Stimulated activated naive CD8-positive, alpha-beta T cell treated with anti-CD3 and anti-CD28 coated beads, Interleukin-15, amount 100 ng/mL, for 72 hours (primary cell): Measurements from ENCODE around the gene DIPK1C.

Experiments used
- ATAC-seq: fragments of 150-1000 bp; cut with Tn5 transposase; 2 replicates; pipeline ENCODE4 v1.10.0; 2021; ENCODE audit warnings: mild to moderate bottlenecking, moderate library complexity
- DNase-seq, 2 donors: peaks; one replicate each; pipeline ENCODE4 v3.0.0; 2021 to 2022
- H3K27ac Mint-ChIP-seq, 2 donors: one replicate each; pipeline ENCODE4 v1.8.0; 2022; ENCODE audit warnings: mild to moderate bottlenecking in 2 of 2, mixed read lengths in 2 of 2, moderate library complexity in 2 of 2
- H3K27me3 Mint-ChIP-seq: one replicate; pipeline ENCODE4 v1.8.0; 2022; ENCODE audit warnings: mixed read lengths
- H3K4me1 Mint-ChIP-seq: one replicate; pipeline ENCODE4 v1.8.0; 2022; ENCODE audit warnings: mild to moderate bottlenecking, mixed read lengths
- H3K4me3 Mint-ChIP-seq, 2 donors: one replicate each; pipeline ENCODE4 v1.8.0; 2022; ENCODE audit warnings: mild to moderate bottlenecking in 2 of 2, mixed read lengths in 2 of 2, moderate library complexity in 1 of 2
- H3K9me3 Mint-ChIP-seq, 2 donors: one replicate each; pipeline ENCODE4 v1.8.0; 2022; ENCODE audit warnings: mixed read lengths in 2 of 2

DIPK1C gene

DNA sequence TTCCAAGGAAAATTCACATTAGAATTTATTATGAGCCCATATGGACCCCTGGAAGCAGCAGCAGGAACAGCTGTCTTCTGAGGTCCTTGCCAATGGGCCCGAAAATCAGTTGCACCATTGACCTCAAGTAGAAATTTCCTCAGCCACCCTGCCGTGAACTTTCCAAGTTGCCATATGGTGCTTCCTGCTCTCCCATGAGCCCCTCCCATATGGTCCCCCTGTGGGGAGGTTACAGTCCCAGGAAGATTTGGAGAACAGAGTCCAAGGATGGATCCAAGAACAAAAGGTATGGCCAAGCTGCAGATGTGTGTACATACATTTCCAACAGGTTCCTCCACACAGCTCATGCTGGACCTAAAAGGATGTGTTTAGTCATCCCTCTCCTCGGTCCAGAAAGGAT is 34.6 kb downstream of the DIPK1C start:
- Mint-ChIP-seq H3K9me3 (peaks cover 0 to 5% of the 10 kb centered on the region in 2 donors), H3K27me3 (no peaks in the 10 kb centered on the region), H3K4me3 (no peak overlapping the region), H3K4me1 (no peaks in the 10 kb centered on the region), H3K27ac (no peak overlapping the region)
- ATAC-seq, result no peak
- no peak for DNase-seq

DNA sequence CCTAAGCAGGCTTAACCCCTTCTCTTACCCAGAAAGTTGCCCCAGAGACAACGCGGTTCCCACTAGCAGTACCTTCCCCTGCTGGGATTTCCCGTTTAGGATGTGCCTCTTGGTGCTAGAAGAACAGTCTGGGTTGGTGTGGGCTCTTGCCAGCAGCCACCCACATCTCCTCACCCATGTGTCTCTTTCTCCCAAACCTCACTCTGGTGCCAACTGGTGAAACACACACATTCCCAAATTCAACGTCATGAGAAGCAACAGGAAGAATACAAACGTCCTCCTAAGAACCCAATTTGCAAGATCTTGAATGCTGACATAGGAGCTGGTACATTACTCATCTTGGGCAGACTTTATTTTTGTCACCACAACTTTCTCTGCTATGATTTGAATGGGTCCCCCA is 36.2 kb downstream of the DIPK1C start:
- ATAC-seq, result no peak
- no peak for DNase-seq
- H3K9me3 Mint-ChIP-seq, result peaks cover 0 to 5% of the 10 kb centered on the region in 2 donors
- no peak overlapping the region for H3K27ac Mint-ChIP-seq
- no peak overlapping the region for H3K4me3 Mint-ChIP-seq
- no peaks in the 10 kb centered on the region for H3K4me1 Mint-ChIP-seq
- no peaks in the 10 kb centered on the region for H3K27me3 Mint-ChIP-seq

DNA sequence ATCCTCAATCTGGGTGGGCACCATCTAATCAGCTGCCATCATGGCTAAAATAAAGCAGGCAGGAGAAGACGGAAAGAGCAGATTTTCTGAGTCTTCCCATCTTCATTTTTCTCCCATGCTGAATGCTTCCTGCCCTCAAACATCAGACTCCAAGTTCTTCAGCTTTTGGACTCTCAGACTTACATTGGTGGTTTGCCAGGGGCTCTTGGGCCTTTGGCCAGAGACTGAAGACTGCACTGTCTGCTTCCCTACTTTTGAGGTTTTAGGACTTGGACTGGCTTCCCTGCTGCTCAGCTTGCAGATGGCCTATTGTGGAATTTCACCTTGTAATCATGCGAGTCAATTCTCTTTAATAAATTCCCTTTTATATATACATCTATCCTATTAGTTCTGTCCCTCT is 36.6 kb downstream of the DIPK1C start:
- no peak overlapping the region for H3K4me3 Mint-ChIP-seq
- no peak overlapping the region for H3K27ac Mint-ChIP-seq
- no peaks in the 10 kb centered on the region for H3K4me1 Mint-ChIP-seq
- peaks cover 0 to 5% of the 10 kb centered on the region in 2 donors for H3K9me3 Mint-ChIP-seq
- H3K27me3 Mint-ChIP-seq, result no peaks in the 10 kb centered on the region
- no peak for DNase-seq
- no peak for ATAC-seq

DNA sequence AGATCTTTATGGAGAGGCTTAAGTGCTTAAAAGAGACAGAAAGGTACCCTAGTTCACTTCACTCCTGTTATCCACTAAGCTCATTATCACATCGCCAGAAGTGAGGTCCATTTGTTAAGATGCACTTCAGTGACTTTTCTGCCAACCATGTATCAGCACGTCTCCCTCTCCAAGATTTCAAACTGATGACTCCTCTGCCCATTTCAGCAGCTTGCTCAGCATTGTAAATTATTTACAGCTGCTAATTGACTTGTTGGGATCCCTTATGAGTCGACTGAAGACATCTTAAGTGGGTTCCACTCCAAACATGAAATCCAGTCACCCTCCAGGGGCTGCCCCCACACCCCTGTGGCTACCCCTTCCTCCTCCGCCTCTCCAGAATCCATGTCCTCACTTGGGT is 37.3 kb downstream of the DIPK1C start:
- H3K9me3 Mint-ChIP-seq, result peaks cover 0 to 5% of the 10 kb centered on the region in 2 donors
- no peak for DNase-seq
- ATAC-seq, result no peak
- H3K4me1 Mint-ChIP-seq, result no peaks in the 10 kb centered on the region
- H3K27ac Mint-ChIP-seq, result no peak overlapping the region
- H3K4me3 Mint-ChIP-seq, result no peak overlapping the region
- no peaks in the 10 kb centered on the region for H3K27me3 Mint-ChIP-seq

DNA sequence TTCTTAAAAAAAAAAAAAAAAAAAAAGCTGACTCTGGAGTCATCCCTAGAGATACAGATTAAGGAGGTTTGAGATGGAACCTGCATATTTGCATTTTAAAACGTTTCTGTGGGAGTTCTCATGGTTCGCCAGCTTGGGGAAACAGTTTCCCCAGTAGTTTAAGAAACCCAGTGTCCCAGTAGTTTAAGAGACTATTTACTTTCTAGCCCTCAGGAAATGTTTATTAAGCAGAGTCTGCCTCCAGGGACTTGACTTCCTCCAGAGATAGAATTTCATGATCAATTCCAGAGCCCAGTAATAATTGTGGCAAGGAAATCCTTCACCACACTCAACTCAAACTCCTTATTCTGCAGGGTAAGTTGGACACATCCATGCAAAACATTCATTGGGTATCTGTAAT is 39.1 kb downstream of the DIPK1C start:
- DNase-seq (no peak), ATAC-seq (no peak)
- Mint-ChIP-seq H3K4me1 (no peaks in the 10 kb centered on the region), H3K27me3 (no peaks in the 10 kb centered on the region), H3K9me3 (peaks cover 0 to 5% of the 10 kb centered on the region in 2 donors), H3K4me3 (no peak overlapping the region), H3K27ac (no peak overlapping the region)

DNA sequence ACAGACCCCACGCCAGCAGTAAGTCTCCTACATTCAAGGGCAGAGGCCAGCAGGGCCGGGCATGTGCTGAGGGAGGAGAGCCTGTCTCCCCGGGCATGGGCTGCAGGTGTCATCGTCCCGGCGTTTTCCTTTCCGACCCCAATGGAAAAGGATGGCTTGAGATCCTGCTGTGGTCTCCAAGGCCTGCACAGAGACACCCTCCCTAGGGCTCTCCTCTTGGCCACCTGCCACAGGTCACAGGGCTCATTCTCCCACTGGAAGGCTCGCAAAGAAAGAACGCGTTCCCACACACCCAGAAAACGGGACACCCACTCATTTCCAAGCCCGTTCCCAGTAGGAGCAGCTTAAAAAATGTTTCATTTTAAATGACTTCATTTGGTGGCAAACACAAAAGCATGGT is 41.0 kb downstream of the DIPK1C start:
- Mint-ChIP-seq H3K27ac (no peak overlapping the region), H3K4me1 (peaks cover 6% of the 10 kb centered on the region), H3K4me3 (no peak overlapping the region), H3K27me3 (no peaks in the 10 kb centered on the region), H3K9me3 (peaks cover 0 to 5% of the 10 kb centered on the region in 2 donors)
- no peak for DNase-seq
- ATAC-seq, result no peak

DNA sequence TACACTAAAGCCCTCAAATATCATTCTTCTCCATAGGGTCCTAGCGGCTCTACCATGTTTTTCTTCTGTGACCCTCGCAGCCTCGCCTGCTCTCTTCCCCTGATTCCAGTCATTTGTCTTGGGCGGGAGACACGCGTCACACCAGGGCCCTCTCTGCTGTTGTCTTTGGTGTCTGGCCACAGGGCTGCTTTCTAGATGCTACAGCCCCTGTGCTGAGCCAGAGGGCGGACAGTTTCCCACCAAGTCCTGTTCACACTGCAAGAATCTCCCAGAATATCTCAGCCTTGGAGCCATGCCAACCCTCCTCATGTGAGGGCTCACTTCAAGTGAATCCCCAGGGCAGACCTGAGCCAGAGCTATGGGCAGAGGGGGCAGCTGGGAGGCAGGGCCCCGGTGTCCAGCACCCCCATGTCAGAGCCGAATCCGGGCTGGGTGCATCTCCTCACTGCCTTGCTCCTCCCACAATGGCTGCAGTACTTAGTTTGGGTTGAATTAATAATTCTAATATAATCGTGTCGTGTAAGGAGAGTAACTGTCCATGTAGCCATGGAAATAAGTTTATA is 42.1 kb downstream of the DIPK1C start:
- DNase-seq (no peak), ATAC-seq (no peak)
- Mint-ChIP-seq H3K27me3 (no peaks in the 10 kb centered on the region), H3K4me1 (peaks cover 14% of the 10 kb centered on the region), H3K4me3 (no peak overlapping the region), H3K27ac (peak overlapping the region in 1 of 2 donors; percentile 51), H3K9me3 (peaks cover 0 to 2% of the 10 kb centered on the region in 2 donors)

DNA sequence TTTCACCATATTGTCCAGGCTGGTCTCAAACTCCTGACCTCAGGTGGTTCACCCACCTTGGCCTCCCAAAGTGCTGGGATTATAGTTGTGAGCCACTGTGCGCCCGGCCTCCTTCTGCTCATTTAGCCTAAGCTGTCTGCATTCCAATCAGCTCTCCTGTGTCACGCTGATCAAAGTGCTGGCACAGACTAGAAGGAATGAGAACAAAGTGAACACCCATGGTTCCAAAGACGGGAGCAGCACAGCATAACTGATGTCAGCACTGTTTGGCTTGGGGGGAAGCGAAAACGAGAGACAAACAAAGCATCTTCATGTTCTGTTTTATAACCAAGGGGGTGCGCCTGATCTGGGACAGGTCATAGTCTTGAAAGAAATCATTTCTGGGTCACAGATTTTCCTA is 43.3 kb downstream of the DIPK1C start:
- no peak overlapping the region for H3K4me3 Mint-ChIP-seq
- no peaks in the 10 kb centered on the region for H3K27me3 Mint-ChIP-seq
- no peak overlapping the region for H3K27ac Mint-ChIP-seq

DNA sequence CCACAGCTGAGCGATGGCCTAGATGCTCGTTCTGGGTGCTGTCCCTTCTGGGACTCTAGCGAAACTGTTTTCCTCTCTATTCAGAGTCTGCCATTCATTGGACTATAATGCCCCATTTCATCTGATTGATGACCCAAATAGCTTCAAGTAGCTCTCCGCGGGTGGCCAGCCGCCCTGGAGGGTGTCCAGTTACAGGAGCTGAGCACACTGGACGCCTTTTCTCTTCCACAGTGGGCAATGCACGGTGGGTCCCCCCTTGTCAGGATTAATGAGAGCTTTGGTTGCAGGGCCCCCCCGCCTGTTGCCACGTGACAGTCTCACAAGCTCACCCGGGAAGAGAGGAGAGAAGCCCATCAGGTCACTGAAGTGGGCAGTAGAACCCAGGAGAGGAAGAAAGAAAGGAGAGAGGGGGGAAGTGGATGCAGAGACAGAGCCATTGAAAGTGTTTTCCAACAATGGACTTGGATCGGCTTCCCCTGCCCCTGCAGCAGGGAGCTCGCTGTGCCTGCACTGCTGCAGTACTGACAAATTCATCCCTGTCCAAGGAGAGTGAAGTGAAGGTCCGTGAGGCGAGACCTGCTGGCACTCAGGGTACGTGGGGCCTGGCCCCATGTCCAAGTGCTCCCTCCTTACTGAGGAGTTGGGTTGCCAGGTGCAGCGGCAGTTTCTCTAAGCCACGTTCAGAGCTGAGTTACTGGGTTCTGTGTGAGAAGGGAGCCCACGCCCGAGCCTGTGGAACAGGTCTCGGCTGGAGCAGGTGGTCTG is 44.8 kb downstream of the DIPK1C start:
- Mint-ChIP-seq H3K27ac (peak overlapping the region; percentile 24 to 72), H3K27me3 (no peaks in the 10 kb centered on the region), H3K4me3 (no peak overlapping the region), H3K9me3 (peaks cover 8 to 13% of the 10 kb centered on the region in 2 donors), H3K4me1 (peaks cover 32% of the 10 kb centered on the region)
- peak; percentile 18 for ATAC-seq
- DNase-seq, result no peak

More for the DNA sequence above, 43.3 kb downstream of the DIPK1C start:
- no peak for DNase-seq
- ATAC-seq, result no peak
- Mint-ChIP-seq H3K9me3 (peaks cover 1 to 3% of the 10 kb centered on the region in 2 donors), H3K4me1 (peaks cover 17% of the 10 kb centered on the region)

DNA sequence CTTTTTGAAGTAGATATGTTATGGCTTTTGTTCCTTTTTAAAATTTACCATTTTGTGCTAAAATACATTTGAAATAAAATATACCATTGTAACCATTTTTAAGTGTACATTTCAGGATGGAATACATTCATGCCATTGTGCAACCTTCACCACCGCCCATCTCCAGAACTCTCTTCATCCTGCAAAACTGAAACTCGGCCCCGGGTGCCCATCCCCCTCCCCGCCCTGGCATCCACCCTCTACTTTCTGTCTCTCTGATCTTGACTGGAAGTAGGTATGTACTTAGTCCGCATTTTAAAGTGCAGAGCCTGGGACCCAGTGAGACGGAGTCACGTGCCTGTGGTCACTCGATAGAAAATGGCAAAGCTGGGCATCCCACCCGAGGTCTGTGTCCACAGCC is 45.6 kb downstream of the DIPK1C start:
- Mint-ChIP-seq H3K27me3 (no peaks in the 10 kb centered on the region), H3K27ac (no peak overlapping the region), H3K4me3 (no peak overlapping the region), H3K4me1 (peaks cover 34% of the 10 kb centered on the region), H3K9me3 (peaks cover 8 to 14% of the 10 kb centered on the region in 2 donors)
- ATAC-seq (no peak), DNase-seq (no peak)

DNA sequence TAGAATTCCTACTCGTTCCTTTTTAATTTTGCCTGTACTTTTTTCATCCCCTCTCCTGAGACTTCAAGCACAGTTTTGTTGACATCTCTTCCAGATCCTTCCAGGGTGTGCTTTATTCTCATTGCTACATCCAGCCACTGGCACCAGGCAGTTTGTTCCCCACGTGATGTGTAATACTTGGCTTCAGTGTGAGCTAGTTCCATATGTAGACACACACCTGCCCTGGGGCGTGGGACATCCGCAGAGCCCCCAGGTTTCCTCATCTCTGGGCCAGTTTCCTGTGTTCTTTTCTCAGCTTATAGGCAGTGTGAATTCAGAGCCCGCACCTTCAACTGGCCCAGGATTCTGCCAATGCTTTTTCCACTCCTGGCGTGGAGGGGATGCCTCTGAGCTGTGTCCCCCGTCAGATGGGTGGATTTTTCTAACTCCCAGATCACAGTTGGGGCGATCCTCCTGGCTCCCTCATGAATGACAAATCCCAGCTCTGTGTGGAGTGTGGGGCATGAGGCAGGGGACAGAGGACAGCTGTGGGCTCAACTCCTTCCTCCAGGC is 46.6 kb downstream of the DIPK1C start:
- DNase-seq (no peak), ATAC-seq (no peak)
- Mint-ChIP-seq H3K27me3 (no peaks in the 10 kb centered on the region), H3K4me1 (peaks cover 34% of the 10 kb centered on the region), H3K27ac (no peak overlapping the region), H3K9me3 (peaks cover 8 to 14% of the 10 kb centered on the region in 2 donors), H3K4me3 (no peak overlapping the region)

DNA sequence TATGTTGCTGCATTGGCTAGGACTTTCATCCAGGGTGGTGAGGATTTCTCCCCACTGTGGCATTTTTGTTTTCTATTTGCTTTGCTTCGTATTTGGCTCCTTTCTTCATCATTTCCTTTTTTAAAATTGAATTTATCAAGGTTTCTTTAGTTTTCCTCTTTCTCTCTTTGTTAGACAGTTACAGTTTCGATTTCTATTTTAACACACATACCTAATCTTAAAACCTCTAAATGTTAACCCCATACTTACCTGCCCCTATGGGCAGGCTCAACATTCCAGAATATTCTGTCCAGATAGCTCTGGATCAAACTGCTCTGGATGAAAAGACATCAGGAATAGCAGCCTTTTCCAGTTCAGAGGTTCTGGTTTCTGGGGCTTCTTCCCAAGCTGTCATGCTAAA is 49.2 kb downstream of the DIPK1C start:
- H3K4me1 Mint-ChIP-seq, result peaks cover 34% of the 10 kb centered on the region
- H3K4me3 Mint-ChIP-seq, result peak overlapping the region; percentile 84 to 89
- peak overlapping the region; percentile 97 for H3K27ac Mint-ChIP-seq
- peaks cover 8 to 14% of the 10 kb centered on the region in 2 donors for H3K9me3 Mint-ChIP-seq
- no peaks in the 10 kb centered on the region for H3K27me3 Mint-ChIP-seq
- ATAC-seq (no peak), DNase-seq (no peak)

DNA sequence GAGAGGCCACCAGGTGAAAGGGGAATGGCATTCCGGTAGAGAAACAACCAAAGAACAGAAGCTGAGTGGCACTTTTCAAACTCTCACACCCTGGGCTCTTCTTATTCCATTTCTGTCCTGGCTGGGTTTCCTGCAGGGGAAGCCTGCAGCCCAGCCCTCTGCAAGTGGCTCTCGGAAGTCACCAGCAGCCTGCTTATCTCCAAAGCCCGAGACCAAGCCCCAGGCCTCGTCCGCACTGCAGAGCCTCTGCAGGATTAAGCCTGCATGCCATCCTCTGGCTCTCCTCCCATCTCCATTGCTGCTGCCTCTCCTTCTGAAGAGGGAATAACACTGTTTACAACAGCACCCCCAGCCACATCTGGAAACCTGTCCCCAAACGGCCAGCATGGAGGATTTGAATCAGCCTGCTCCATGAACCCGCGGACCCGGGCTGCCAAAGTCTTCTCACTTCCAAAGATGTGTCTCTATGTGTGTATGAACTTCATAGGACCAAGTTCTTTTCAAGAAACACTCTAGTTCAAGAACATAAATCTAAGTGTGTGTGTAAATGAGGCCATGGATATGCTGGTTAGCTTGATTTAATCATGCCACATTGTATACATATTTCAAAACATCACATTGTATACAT is 54.2 kb downstream of the DIPK1C start:
- no peak for DNase-seq
- peaks cover 0 to 6% of the 10 kb centered on the region in 2 donors for H3K9me3 Mint-ChIP-seq
- H3K27me3 Mint-ChIP-seq, result no peaks in the 10 kb centered on the region
- H3K27ac Mint-ChIP-seq, result no peak overlapping the region
- peaks cover 8% of the 10 kb centered on the region for H3K4me1 Mint-ChIP-seq
- H3K4me3 Mint-ChIP-seq, result no peak overlapping the region
- ATAC-seq, result no peak

DNA sequence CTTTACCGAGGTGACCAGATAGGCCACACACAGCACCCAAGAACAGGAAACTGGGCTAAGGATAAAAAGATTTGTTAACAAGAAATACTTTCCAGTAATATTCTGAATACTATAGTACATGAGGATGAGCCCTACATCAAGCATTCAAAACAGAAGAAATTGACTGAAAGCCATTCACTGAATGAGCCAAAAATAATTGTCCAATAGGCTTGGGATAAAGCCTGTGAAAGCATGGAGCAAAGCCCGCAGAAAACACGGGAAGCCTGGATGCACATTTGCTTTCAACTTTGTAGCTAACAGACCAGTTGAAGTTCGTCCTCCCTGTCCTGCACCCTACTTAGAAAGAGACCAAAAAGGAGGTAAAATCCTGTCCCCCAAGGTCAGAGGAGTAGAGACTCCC is 56.3 kb downstream of the DIPK1C start:
- H3K9me3 Mint-ChIP-seq, result no peaks in the 10 kb centered on the region
- no peak overlapping the region for H3K27ac Mint-ChIP-seq
- H3K27me3 Mint-ChIP-seq, result no peaks in the 10 kb centered on the region
- ATAC-seq (no peak), DNase-seq (no peak)
- no peaks in the 10 kb centered on the region for H3K4me1 Mint-ChIP-seq
- no peak overlapping the region for H3K4me3 Mint-ChIP-seq

DNA sequence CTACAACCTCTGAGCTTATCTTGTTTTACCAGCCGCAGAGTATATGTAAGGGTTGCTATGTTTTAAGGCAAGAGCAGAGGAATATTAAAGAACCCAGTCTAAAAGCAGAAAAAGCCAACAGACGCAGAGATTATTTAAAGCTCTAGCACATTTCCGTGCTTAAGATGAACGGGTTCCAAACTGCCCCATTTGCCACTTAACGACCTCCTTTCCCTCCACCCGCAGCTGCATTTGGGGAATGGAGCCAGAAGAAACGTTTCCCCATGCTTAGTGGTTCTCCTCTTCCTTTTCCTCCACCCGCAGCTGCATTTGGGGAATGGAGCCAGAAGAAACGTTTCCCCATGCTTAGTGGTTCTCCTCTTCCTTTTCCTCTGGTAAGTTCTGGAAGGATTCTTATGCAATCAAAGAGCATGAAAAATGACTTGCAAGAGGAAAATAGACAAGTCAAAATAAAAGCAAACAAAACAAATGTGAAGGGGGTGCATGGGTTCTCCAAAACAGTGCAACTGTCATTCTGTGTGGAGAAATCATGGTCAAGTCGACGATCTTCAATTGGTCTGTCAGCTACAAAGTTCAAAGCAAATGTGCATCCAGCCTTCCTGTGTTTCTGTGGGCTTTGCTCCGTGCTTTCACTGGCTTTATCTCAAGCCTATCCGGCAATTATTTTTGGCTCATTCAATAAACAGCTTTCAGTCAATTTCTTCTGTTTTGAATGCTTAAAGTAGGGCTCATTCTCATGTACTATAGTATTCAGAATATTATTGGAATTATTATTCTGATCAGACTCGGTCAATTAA is 57.8 kb downstream of the DIPK1C start:
- no peak for DNase-seq
- Mint-ChIP-seq H3K9me3 (no peaks in the 10 kb centered on the region), H3K4me1 (no peaks in the 10 kb centered on the region), H3K27me3 (no peaks in the 10 kb centered on the region), H3K27ac (no peak overlapping the region), H3K4me3 (no peak overlapping the region)
- ATAC-seq, result no peak
